HepG2 (cell line): ENCODE results near the gene ROMO1. TPM values are rescaled to one million over a fixed set of nuclear protein-coding genes. Genes with fewer than 3 reads are reported as not detected.

Experiments used
- CREM ChIP-seq, 2 experiments: sonication (generic) in 1 of 2; formaldehyde crosslinking in 1 of 2; IDR thresholded peaks; 2 replicates each; pipeline versions ENCODE4 v1.4.0 to v1.6.1; 2016 to 2020; ENCODE audit warnings: antibody characterized with exemption in 1 of 2, mild to moderate bottlenecking in 1 of 2, missing genetic modification reagents in 1 of 2
- MAFK ChIP-seq, 2 experiments: IDR thresholded peaks in 1 of 2; conservative IDR thresholded peaks in 1 of 2; 2 replicates each; pipeline ENCODE4 v1.6.1; 2011; ENCODE audit warnings: improper control_type of control experiment in 2 of 2, low read length in 2 of 2
- PRMT3 ChIP-seq: sonication (generic); formaldehyde crosslinking; IDR thresholded peaks from 2 replicates; pipeline ENCODE4 v1.8.1; 2022; ENCODE audit warnings: low read depth, mild to moderate bottlenecking, moderate library complexity, missing genetic modification reagents, borderline replicate concordance
- TCF7L2 ChIP-seq: IDR thresholded peaks from 2 replicates; pipeline ENCODE4 v1.6.1; 2011; ENCODE audit warnings: mild to moderate bottlenecking, low read depth, low read length, moderate library complexity
- ZBTB2 ChIP-seq: sonication (generic); formaldehyde crosslinking; IDR thresholded peaks from 2 replicates; pipeline ENCODE4 v1.8.0; 2022; ENCODE audit warnings: low read depth, missing genetic modification reagents
- ZKSCAN8 ChIP-seq: IDR thresholded peaks from 2 replicates; pipeline ENCODE4 v1.6.1; 2016; ENCODE audit warnings: borderline replicate concordance, missing genetic modification reagents, missing compliant biosample characterization
- ZNF180 ChIP-seq: sonication (generic); formaldehyde crosslinking; IDR thresholded peaks from 2 replicates; pipeline ENCODE4 v1.4.0; 2020; ENCODE audit warnings: low read depth, missing genetic modification reagents, borderline replicate concordance
- ZNF337 ChIP-seq: sonication (generic); formaldehyde crosslinking; IDR thresholded peaks from 2 replicates; pipeline ENCODE4 v1.5.1; 2020; ENCODE audit warnings: missing genetic modification reagents, low read depth, mild to moderate bottlenecking, borderline replicate concordance
- ZNF496 ChIP-seq: sonication (generic); formaldehyde crosslinking; IDR thresholded peaks from 2 replicates; pipeline ENCODE4 v1.8.1; 2023; ENCODE audit warnings: mild to moderate bottlenecking, moderate library complexity, missing genetic modification reagents; ENCODE audit not compliant: insufficient replicate concordance
- ZNF569 ChIP-seq: sonication (generic); formaldehyde crosslinking; IDR thresholded peaks from 2 replicates; pipeline ENCODE4 v1.5.0; 2020; ENCODE audit warnings: mild to moderate bottlenecking, missing genetic modification reagents, moderate library complexity, borderline replicate concordance
- ZNF607 ChIP-seq: sonication (generic); formaldehyde crosslinking; IDR thresholded peaks from 2 replicates; pipeline ENCODE4 v1.5.1; 2020; ENCODE audit warnings: missing genetic modification reagents, mild to moderate bottlenecking, borderline replicate concordance
- ZNF841 ChIP-seq: sonication (generic); formaldehyde crosslinking; IDR thresholded peaks from 2 replicates; pipeline ENCODE4 v1.8.1; 2023; ENCODE audit warnings: missing genetic modification reagents, borderline replicate concordance
- polyA plus RNA-seq, 8 experiments: library from polyadenylated mRNA; depleted of rRNA in 3 of 8; stranded (reverse) in 7 of 8; unstranded in 1 of 8; fragments of >200 nt; fragmentation: Illumina TruSeq in 4 of 8; extraction: Trizol in 4 of 8; gene quantifications; 2 replicates each; pipeline versions ENCODE4 v1.2.1 to v1.2.3, GENCODE V29; 2011 to 2016; ENCODE audit warnings: low read depth in 4 of 8, missing spikeins in 1 of 8, mixed read lengths in 1 of 8; ENCODE audit not compliant: insufficient read depth in 1 of 8
- total RNA-seq, 5 experiments: library from RNA; depleted of rRNA; stranded (reverse); fragments of >200 nt; fragmentation: Illumina TruSeq; extraction: Trizol; gene quantifications; 2 replicates each; pipeline ENCODE4 v1.2.3, GENCODE V29; 2016; ENCODE audit warnings: low read depth in 1 of 5
- TF ChIP-seq, protein P1 (sequence below): sonication (generic); formaldehyde crosslinking; IDR thresholded peaks from 2 replicates; pipeline ENCODE4 v1.4.0; 2020; ENCODE audit warnings: missing genetic modification reagents, borderline replicate concordance
- TF ChIP-seq, protein P2 (sequence below): sonication (generic); formaldehyde crosslinking; IDR thresholded peaks from 2 replicates; pipeline ENCODE4 v1.5.1; 2020; ENCODE audit warnings: mild to moderate bottlenecking, missing genetic modification reagents, moderate library complexity
- TF ChIP-seq, protein P3 (sequence below): IDR thresholded peaks from 2 replicates; pipeline ENCODE4 v1.6.1; 2016; ENCODE audit warnings: mild to moderate bottlenecking
- TF ChIP-seq, protein P4 (sequence below): sonication (generic); formaldehyde crosslinking; IDR thresholded peaks from 2 replicates; pipeline ENCODE4 v1.5.0; 2020; ENCODE audit warnings: mild to moderate bottlenecking, missing genetic modification reagents
- TF ChIP-seq, protein P5 (sequence below): sonication (generic); formaldehyde crosslinking; IDR thresholded peaks from 2 replicates; pipeline ENCODE4 v1.4.0; 2020; ENCODE audit warnings: mild to moderate bottlenecking, missing genetic modification reagents

The ROMO1 gene
- total and polyA plus RNA-seq, 2 of the 13 experiments (the other 11 are each of a cell fraction or from before 2014, with no cell fraction given): 636 to 755 TPM

DNA sequence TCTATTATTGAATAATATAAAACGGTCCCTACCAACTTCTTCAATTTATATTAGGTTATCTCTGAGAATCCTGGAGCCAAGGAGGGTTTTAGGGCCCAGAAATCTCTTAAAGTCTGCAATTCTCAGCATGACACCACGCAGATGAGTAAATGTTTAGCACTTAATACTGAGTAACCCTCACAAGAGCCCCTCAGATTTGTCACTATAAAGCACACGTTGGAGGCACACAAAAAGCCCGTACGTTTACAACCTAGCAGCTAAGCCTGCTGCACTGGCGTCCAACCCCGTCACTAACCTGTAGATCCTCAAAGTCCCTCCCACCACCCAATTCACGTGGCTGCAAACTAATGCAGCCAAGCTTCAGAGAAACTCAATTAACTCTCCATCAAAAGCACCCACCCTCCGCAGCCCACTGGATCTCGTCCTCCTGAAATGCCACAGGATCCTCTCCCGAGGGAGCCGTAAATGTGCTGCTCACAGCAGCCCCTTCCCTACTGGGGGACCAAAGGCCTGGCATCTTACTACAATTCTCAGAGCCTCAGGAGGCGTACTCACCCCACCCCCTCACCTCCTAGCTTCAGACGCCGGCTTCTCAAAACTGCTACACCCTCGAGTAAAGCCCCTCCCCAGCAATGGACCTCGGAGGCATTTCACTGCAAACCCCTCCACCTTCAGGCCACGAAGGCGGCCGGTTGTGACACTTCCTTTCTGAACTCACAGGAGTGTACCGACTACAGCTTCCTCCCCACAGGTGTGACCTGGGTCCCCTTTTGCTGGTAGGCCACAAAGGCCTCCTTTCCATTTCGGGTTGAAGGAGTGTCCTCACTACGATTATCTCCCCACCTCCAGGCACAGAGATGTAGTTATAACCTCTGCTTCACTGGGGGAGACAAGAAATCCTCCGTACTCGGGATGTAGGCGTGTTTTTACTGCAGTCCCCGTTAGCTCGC lies 35.4 kb upstream of the ROMO1 start (continued):
- no peak for TF ChIP-seq ZNF607
- TF ChIP-seq CREM (IDR thresholded peaks at IDR 0.05): no peak
- no peak for TF ChIP-seq CREM (CRISPR knock-in tag; IDR thresholded peaks at IDR 0.05)
- TF ChIP-seq ZKSCAN8 (CRISPR knock-in tag): no peak
- no peak for TF ChIP-seq TCF7L2
- no peak for TF ChIP-seq ZNF569 (CRISPR knock-in tag)
- no peak for TF ChIP-seq ZNF180 (CRISPR knock-in tag)
- TF ChIP-seq, protein P1, sequence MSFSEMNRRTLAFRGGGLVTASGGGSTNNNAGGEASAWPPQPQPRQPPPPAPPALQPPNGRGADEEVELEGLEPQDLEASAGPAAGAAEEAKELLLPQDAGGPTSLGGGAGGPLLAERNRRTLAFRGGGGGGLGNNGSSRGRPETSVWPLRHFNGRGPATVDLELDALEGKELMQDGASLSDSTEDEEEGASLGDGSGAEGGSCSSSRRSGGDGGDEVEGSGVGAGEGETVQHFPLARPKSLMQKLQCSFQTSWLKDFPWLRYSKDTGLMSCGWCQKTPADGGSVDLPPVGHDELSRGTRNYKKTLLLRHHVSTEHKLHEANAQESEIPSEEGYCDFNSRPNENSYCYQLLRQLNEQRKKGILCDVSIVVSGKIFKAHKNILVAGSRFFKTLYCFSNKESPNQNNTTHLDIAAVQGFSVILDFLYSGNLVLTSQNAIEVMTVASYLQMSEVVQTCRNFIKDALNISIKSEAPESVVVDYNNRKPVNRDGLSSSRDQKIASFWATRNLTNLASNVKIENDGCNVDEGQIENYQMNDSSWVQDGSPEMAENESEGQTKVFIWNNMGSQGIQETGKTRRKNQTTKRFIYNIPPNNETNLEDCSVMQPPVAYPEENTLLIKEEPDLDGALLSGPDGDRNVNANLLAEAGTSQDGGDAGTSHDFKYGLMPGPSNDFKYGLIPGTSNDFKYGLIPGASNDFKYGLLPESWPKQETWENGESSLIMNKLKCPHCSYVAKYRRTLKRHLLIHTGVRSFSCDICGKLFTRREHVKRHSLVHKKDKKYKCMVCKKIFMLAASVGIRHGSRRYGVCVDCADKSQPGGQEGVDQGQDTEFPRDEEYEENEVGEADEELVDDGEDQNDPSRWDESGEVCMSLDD: no peak
- TF ChIP-seq, protein P2, sequence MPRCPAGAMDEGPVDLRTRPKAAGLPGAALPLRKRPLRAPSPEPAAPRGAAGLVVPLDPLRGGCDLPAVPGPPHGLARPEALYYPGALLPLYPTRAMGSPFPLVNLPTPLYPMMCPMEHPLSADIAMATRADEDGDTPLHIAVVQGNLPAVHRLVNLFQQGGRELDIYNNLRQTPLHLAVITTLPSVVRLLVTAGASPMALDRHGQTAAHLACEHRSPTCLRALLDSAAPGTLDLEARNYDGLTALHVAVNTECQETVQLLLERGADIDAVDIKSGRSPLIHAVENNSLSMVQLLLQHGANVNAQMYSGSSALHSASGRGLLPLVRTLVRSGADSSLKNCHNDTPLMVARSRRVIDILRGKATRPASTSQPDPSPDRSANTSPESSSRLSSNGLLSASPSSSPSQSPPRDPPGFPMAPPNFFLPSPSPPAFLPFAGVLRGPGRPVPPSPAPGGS (CRISPR knock-in tag): no peak
- TF ChIP-seq, protein P3, sequence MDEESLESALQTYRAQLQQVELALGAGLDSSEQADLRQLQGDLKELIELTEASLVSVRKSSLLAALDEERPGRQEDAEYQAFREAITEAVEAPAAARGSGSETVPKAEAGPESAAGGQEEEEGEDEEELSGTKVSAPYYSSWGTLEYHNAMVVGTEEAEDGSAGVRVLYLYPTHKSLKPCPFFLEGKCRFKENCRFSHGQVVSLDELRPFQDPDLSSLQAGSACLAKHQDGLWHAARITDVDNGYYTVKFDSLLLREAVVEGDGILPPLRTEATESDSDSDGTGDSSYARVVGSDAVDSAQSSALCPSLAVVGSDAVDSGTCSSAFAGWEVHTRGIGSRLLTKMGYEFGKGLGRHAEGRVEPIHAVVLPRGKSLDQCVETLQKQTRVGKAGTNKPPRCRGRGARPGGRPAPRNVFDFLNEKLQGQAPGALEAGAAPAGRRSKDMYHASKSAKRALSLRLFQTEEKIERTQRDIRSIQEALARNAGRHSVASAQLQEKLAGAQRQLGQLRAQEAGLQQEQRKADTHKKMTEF (CRISPR knock-in tag): no peak; the same call in 1 of the 2 replicates
- TF ChIP-seq, protein P4, sequence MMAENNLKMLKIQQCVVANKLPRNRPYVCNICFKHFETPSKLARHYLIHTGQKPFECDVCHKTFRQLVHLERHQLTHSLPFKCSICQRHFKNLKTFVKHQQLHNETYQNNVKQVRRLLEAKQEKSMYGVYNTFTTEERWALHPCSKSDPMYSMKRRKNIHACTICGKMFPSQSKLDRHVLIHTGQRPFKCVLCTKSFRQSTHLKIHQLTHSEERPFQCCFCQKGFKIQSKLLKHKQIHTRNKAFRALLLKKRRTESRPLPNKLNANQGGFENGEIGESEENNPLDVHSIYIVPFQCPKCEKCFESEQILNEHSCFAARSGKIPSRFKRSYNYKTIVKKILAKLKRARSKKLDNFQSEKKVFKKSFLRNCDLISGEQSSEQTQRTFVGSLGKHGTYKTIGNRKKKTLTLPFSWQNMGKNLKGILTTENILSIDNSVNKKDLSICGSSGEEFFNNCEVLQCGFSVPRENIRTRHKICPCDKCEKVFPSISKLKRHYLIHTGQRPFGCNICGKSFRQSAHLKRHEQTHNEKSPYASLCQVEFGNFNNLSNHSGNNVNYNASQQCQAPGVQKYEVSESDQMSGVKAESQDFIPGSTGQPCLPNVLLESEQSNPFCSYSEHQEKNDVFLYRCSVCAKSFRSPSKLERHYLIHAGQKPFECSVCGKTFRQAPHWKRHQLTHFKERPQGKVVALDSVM: no peak
- no peak for TF ChIP-seq ZNF841 (CRISPR knock-in tag)
- TF ChIP-seq, protein P5, sequence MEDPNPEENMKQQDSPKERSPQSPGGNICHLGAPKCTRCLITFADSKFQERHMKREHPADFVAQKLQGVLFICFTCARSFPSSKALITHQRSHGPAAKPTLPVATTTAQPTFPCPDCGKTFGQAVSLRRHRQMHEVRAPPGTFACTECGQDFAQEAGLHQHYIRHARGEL (CRISPR knock-in tag): no peak
- TF ChIP-seq MAFK (conservative IDR thresholded peaks at IDR 0.05 in 1 of 2, IDR thresholded peaks at IDR 0.05 in 1 of 2; ENCODE audit: low read length in 2 of 2): no peak
- TF ChIP-seq PRMT3: no peak
- TF ChIP-seq ZBTB2: no peak
- TF ChIP-seq ZNF496 (CRISPR knock-in tag): no peak
- no peak for TF ChIP-seq ZNF337 (CRISPR knock-in tag)
